GM23338 (cell line): ENCODE results near the gene ZNF385B. TPM values are rescaled to one million over a fixed set of nuclear protein-coding genes. Genes with fewer than 3 reads are reported as not detected.

Experiments used
- CREB1 ChIP-seq: fragments of 250-450 bp; sonication (Bioruptor Pico); IDR thresholded peaks from 2 replicates; pipeline ENCODE4 v1.5.0; 2020; ENCODE audit warnings: low read depth, mild to moderate bottlenecking, moderate library complexity
- CTCF ChIP-seq, 2 experiments: fragments of 200-600 bp in 1 of 2; sonication (generic) in 1 of 2; conservative IDR thresholded peaks; 2 replicates each; pipeline versions ENCODE4 v1.5.1 to v1.6.1; 2016 to 2017; ENCODE audit warnings: antibody characterized with exemption in 2 of 2, low read depth in 2 of 2, mild to moderate bottlenecking in 2 of 2, moderate library complexity in 1 of 2
- EZH2 ChIP-seq: fragments of 200-600 bp; sonication (generic); IDR thresholded peaks from one replicate; pipeline ENCODE4 v1.8.0; 2017; ENCODE audit warnings: antibody characterized with exemption, mild to moderate bottlenecking, low read depth; ENCODE audit not compliant: unreplicated experiment
- JUNB ChIP-seq: IDR thresholded peaks from one replicate; pipeline ENCODE4 v1.6.1; 2016; ENCODE audit warnings: antibody characterized with exemption; ENCODE audit not compliant: unreplicated experiment
- NANOG ChIP-seq: IDR thresholded peaks from 2 replicates; pipeline ENCODE4 v1.6.1; 2016; ENCODE audit warnings: antibody characterized with exemption, borderline replicate concordance
- POLR2AphosphoS5 ChIP-seq: IDR thresholded peaks from 2 replicates; pipeline ENCODE4 v1.6.1; 2016; ENCODE audit warnings: antibody characterized with exemption, low read depth
- STAT1 ChIP-seq: IDR thresholded peaks from one replicate; pipeline ENCODE4 v1.6.1; 2016; ENCODE audit warnings: antibody characterized with exemption; ENCODE audit not compliant: unreplicated experiment
- ZNF114 ChIP-seq: fragments of 250-450 bp; sonication (Bioruptor Pico); IDR thresholded peaks from 2 replicates; pipeline ENCODE4 v1.5.0; 2020; ENCODE audit warnings: mild to moderate bottlenecking, moderate library complexity
- ZNF331 ChIP-seq: fragments of 250-450 bp; sonication (Bioruptor Pico); IDR thresholded peaks from 2 replicates; pipeline ENCODE4 v1.5.0; 2020; ENCODE audit warnings: low read depth, mild to moderate bottlenecking, moderate library complexity
- ZNF462 ChIP-seq: fragments of 250-450 bp; sonication (Bioruptor Pico); IDR thresholded peaks from 2 replicates; pipeline ENCODE4 v1.5.0; 2020; ENCODE audit warnings: mild to moderate bottlenecking, moderate library complexity
- polyA plus RNA-seq: library from polyadenylated mRNA; unstranded; fragments of >200 nt; fragmentation: Nextera tagmentation; extraction: Ambion mirVana; gene quantifications from 2 replicates; pipeline ENCODE4 v1.2.1, GENCODE V29; 2016
- total RNA-seq: library from RNA; depleted of rRNA; stranded (reverse); fragments of >200 nt; shearing (Covaris generic); gene quantifications from 2 replicates; pipeline ENCODE4 v1.2.3, GENCODE V29; 2014

The ZNF385B gene
- total and polyA plus RNA-seq, 2 experiments from 2014 or later, result 1.5 to 4.6 TPM

GRCh38 chr2:179429060-179429471 lies 432.3 kb downstream of the ZNF385B start (continued):
- TF ChIP-seq ZNF462 (CRISPR knock-in tag), result no peak
- no peak for TF ChIP-seq JUNB
- TF ChIP-seq ZNF114 (CRISPR knock-in tag), result no peak
- no peak for TF ChIP-seq POLR2AphosphoS5
- TF ChIP-seq NANOG, result no peak
- TF ChIP-seq EZH2, result no peak
- TF ChIP-seq CREB1 (CRISPR knock-in tag), result no peak
- no peak for TF ChIP-seq CTCF (conservative IDR thresholded peaks at IDR 0.05; ENCODE audit: low read depth in 2 of 2)
- no peak for TF ChIP-seq ZNF331 (CRISPR knock-in tag)
- no peak for TF ChIP-seq STAT1
